ENCODE data around the gene FLT4.

The FLT4 gene

DNA sequence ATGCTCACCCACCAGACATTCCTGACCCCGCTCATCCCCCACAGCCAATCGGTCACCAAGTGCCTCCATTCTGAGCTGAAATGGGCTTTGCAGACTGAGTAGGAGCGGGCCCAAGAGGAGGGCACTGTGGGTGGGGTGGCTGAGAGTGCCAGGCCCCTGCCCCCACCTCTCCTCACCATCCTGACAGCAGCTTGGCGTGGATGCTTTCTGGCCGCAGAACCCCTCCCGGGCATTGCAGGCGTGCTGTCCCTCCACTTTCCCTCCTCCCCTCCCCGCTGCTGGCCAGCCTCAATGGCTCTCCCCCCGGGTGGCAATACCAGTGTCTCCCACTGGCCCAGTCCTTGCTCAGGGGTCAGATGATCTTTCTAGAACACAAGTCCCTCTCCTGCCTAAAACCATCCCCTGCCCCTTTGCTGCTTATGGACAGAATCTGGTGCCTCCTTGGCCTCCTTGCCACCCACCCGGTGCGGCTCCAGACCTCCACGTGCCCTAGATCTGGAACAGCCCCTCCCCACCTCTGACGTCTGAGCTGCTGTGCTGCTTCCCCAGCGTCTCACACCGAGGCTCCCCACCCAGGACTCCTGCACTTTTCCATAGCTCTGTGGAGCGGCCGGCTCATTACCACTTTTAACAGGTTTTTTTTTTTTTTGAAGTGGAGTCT lies 6.1 kb downstream of the FLT4 start:
- Histone ChIP-seq H2AFZ (no peak overlapping the region), H3K9ac (no peak overlapping the region), H3K36me3 (ENCODE audit: control insufficient read depth, insufficient read depth, low read length) (no peaks in the 10 kb centered on the region), H3K4me2 (ENCODE audit: low read length) (no peak overlapping the region), H3K27me3 (ENCODE audit: control insufficient read depth, insufficient read depth, low read length) (no peaks in the 10 kb centered on the region), H3K4me1 (no peaks in the 10 kb centered on the region), H3K4me3 (ENCODE audit: low read depth, low read length) (no peak overlapping the region), H3K27ac (no peak overlapping the region), H3K79me2 (no peaks in the 10 kb centered on the region), H3K9me3 (ENCODE audit: control insufficient read depth, low read length) (no peaks in the 10 kb centered on the region)
- TF ChIP-seq, protein P1, sequence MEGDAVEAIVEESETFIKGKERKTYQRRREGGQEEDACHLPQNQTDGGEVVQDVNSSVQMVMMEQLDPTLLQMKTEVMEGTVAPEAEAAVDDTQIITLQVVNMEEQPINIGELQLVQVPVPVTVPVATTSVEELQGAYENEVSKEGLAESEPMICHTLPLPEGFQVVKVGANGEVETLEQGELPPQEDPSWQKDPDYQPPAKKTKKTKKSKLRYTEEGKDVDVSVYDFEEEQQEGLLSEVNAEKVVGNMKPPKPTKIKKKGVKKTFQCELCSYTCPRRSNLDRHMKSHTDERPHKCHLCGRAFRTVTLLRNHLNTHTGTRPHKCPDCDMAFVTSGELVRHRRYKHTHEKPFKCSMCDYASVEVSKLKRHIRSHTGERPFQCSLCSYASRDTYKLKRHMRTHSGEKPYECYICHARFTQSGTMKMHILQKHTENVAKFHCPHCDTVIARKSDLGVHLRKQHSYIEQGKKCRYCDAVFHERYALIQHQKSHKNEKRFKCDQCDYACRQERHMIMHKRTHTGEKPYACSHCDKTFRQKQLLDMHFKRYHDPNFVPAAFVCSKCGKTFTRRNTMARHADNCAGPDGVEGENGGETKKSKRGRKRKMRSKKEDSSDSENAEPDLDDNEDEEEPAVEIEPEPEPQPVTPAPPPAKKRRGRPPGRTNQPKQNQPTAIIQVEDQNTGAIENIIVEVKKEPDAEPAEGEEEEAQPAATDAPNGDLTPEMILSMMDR (IDR thresholded peaks at IDR 0.05) = no peak

DNA sequence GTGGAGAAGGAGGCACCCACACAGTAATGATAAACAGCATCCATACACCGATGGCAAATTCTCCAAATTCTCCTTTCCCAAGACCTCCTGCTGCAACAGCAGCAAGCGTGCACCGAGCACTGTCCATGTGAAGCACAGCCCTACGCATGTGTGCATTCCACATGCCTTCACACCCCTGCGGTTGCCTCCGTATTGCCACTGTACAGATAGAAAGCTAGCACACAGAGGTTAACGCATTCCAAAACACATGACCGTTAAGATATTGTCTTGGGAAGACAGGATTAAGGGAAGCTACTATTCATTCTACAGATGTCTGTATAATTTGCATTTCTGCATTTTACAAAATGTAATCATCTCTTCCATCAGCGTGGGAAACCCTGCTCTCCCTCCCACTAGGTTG lies 6.6 kb downstream of the FLT4 start:
- no peaks in the 10 kb centered on the region for H3K4me1 ChIP-seq
- H3K27me3 ChIP-seq (ENCODE audit: control insufficient read depth, insufficient read depth, low read length) = no peaks in the 10 kb centered on the region
- no peak overlapping the region for H3K4me2 ChIP-seq (ENCODE audit: low read length)
- no peak overlapping the region for H3K9ac ChIP-seq
- no peak overlapping the region for H3K27ac ChIP-seq
- H2AFZ ChIP-seq = no peak overlapping the region
- TF ChIP-seq, protein P1 (IDR thresholded peaks at IDR 0.05) = no peak
- H3K36me3 ChIP-seq (ENCODE audit: control insufficient read depth, insufficient read depth, low read length) = no peaks in the 10 kb centered on the region
- H3K4me3 ChIP-seq (ENCODE audit: low read depth, low read length) = no peak overlapping the region
- no peaks in the 10 kb centered on the region for H3K79me2 ChIP-seq
- no peaks in the 10 kb centered on the region for H3K9me3 ChIP-seq (ENCODE audit: control insufficient read depth, low read length)

DNA sequence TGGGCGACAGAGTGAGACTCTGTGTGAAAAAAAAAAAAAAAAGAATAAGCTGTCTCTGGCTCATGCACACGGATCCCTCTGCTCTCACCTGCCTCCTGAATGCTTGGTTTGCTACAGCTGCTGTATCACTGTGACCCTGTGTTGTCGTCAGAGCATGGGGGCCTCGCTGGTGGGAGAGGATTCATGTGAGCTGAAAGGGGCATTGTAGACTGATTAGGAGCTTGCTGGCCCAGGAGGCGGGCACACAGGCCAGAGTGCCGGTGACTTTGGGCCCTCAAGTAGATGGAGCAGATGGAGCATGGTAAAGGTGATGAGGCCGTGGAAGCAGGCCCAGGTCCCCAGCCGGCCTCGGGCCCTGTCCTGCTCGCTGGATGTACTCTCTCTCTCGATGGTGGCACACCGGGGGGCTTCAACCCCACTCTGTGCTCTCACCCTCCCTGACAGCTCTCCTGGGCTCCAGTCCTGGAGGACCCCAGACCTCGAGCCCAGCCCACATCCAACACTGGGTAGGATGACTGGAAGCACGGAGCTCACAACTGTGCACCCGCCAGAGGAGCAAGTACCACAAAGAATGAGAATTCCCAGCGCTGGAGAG lies 7.1 kb downstream of the FLT4 start:
- no peaks in the 10 kb centered on the region for H3K9me3 ChIP-seq (ENCODE audit: control insufficient read depth, low read length)
- no peak overlapping the region for H3K9ac ChIP-seq
- TF ChIP-seq, protein P1 (IDR thresholded peaks at IDR 0.05) = no peak
- H3K4me1 ChIP-seq = no peaks in the 10 kb centered on the region
- no peak overlapping the region for H3K4me3 ChIP-seq (ENCODE audit: low read depth, low read length)
- H3K27me3 ChIP-seq (ENCODE audit: control insufficient read depth, insufficient read depth, low read length) = no peaks in the 10 kb centered on the region
- H3K4me2 ChIP-seq (ENCODE audit: low read length) = no peak overlapping the region
- H3K79me2 ChIP-seq = no peaks in the 10 kb centered on the region
- no peaks in the 10 kb centered on the region for H3K36me3 ChIP-seq (ENCODE audit: control insufficient read depth, insufficient read depth, low read length)
- no peak overlapping the region for H3K27ac ChIP-seq
- no peak overlapping the region for H2AFZ ChIP-seq

DNA sequence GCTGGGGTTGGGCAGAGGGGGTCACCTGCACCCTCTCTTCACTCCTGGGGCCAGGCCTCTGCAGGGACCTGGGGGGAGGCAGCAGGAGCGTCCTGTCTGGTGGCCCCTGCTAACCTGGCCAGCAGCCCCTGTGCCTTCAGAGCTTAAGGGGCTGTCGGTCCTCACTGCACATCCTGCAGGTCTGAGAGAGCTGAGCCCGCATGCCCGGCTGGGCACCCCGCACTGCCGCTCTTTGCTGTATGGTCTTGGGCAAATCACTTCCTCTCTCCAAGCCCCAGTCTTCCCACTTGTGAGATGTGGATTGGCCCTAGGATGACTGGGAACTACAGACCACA lies 7.9 kb downstream of the FLT4 start:
- no peak overlapping the region for H3K4me3 ChIP-seq (ENCODE audit: low read depth, low read length)
- no peaks in the 10 kb centered on the region for H3K4me1 ChIP-seq
- H3K27ac ChIP-seq = no peak overlapping the region
- no peaks in the 10 kb centered on the region for H3K36me3 ChIP-seq (ENCODE audit: control insufficient read depth, insufficient read depth, low read length)
- TF ChIP-seq, protein P1 (IDR thresholded peaks at IDR 0.05) = no peak
- H3K27me3 ChIP-seq (ENCODE audit: control insufficient read depth, insufficient read depth, low read length) = no peaks in the 10 kb centered on the region
- no peaks in the 10 kb centered on the region for H3K79me2 ChIP-seq
- H3K4me2 ChIP-seq (ENCODE audit: low read length) = no peak overlapping the region
- no peak overlapping the region for H2AFZ ChIP-seq
- no peak overlapping the region for H3K9ac ChIP-seq
- H3K9me3 ChIP-seq (ENCODE audit: control insufficient read depth, low read length) = no peaks in the 10 kb centered on the region

All from parathyroid adenoma (tissue), 2 donors.